Measurements from ENCODE around the gene PIWIL1.

DNA sequence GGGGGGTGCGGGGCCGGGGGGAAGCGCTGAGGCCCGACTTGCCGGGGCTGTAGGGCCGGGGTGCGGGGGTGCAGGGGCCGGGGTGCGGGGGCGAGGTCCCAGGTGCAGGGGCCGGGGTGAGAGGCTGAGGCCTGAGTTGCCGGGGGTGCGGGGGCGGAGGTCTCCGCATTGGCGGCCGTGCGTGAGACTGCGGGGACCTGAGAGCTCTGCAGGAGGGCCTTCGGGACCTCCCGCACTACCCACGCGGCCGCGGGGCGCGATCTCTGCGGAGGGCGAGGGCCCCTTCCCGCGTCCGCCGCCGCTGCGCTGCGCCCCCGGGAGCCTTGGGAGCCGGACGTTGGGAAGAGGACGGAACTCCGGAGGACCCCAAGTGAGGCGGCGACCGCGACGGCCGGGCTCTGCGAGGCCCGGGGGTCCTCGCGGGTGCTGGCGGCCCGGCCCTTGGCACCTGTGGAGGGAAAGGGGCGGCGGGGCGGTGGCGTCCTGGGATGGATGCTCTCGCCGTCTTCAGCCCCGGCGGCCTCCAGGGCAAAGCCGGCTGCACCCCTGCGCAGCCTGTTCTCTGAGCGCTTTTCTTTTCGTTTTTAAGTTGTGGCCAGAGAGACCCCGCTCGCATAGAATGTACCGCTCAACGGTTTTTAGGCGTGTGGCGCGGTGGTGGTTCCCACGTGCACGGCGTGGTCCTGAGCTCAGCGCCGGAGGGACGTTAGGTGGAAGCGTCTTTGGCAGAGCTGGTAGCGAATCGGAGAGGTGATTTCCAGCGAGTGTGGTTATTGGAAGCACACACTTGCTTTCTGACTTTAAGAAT is 1.3 kb downstream of the PIWIL1 start:
- TF ChIP-seq MYC (IDR thresholded peaks at IDR 0.05; ENCODE audit: low read depth, low read length) (no peak), POLR2A (IDR thresholded peaks at IDR 0.05; ENCODE audit: low read depth, low read length) (no peak), EZH2 (IDR thresholded peaks at IDR 0.05; ENCODE audit: borderline replicate concordance, low read depth, low read length, severe bottlenecking) (no peak), JUN (IDR thresholded peaks at IDR 0.05; ENCODE audit: borderline replicate concordance, insufficient read depth, insufficient read length, low read depth) (no peak), MAX (IDR thresholded peaks at IDR 0.05; ENCODE audit: insufficient read depth, insufficient read length) (no peak), GATA2 (IDR thresholded peaks at IDR 0.05; ENCODE audit: insufficient read depth, insufficient read length, low read depth, low read length) (no peak)
- TF ChIP-seq, protein P1, sequence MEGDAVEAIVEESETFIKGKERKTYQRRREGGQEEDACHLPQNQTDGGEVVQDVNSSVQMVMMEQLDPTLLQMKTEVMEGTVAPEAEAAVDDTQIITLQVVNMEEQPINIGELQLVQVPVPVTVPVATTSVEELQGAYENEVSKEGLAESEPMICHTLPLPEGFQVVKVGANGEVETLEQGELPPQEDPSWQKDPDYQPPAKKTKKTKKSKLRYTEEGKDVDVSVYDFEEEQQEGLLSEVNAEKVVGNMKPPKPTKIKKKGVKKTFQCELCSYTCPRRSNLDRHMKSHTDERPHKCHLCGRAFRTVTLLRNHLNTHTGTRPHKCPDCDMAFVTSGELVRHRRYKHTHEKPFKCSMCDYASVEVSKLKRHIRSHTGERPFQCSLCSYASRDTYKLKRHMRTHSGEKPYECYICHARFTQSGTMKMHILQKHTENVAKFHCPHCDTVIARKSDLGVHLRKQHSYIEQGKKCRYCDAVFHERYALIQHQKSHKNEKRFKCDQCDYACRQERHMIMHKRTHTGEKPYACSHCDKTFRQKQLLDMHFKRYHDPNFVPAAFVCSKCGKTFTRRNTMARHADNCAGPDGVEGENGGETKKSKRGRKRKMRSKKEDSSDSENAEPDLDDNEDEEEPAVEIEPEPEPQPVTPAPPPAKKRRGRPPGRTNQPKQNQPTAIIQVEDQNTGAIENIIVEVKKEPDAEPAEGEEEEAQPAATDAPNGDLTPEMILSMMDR (IDR thresholded peaks at IDR 0.05; ENCODE audit: extremely low read depth in 1 of 2, insufficient read depth in 1 of 2, low read depth in 1 of 2, low read length in 2 of 2), result no peak

Data from endothelial cell of umbilical vein (primary cell).